A673 (cell line): ENCODE results near the gene ANAPC2. TPM values are rescaled to one million over a fixed set of nuclear protein-coding genes. Genes with fewer than 3 reads are reported as not detected.

ENCODE experiments used
- BruUV-seq: library from RNA; stranded (reverse); fragments of 400-500 nt; replicated peaks from 2 replicates; lab custom pipeline; 2021; lab: Mats Ljungman, UMichigan
- CTCF ChIA-PET: fragments of 300-600 bp; sonication (Branson Sonifier 250); formaldehyde crosslinking; loops from one replicate; lab custom pipeline; 2022; ENCODE audit warnings: antibody characterized with exemption; lab: Charles Lee
- POLR2A ChIA-PET: fragments of 300-600 bp; sonication (Branson Sonifier 250); formaldehyde crosslinking; loops from one replicate; lab custom pipeline; 2022; ENCODE audit warnings: antibody characterized with exemption; ENCODE audit not compliant: low non-redundant PET; lab: Charles Lee
- DNase-seq: peaks from one replicate; pipeline ENCODE4 v3.0.0-alpha.2; 2015; ENCODE audit warnings: low spot score
- H3K27ac ChIP-seq: fragments of 200-600 bp; sonication (generic); 2 replicates; pipeline ENCODE4 v1.5.1; 2016; ENCODE audit warnings: mixed run types, low read depth, mild to moderate bottlenecking, mixed read lengths, antibody characterized with exemption, low read length; ENCODE audit not compliant: poor library complexity, severe bottlenecking
- H3K27me3 ChIP-seq: fragments of 200-600 bp; sonication (generic); replicated peaks from 2 replicates; pipeline ENCODE4 v1.6.1; 2017; ENCODE audit warnings: mixed run types, low read depth, mild to moderate bottlenecking, mixed read lengths, antibody characterized with exemption, low read length; ENCODE audit not compliant: insufficient read depth, poor library complexity
- H3K36me3 ChIP-seq: fragments of 200-600 bp; sonication (generic); 2 replicates; pipeline ENCODE4 v1.6.1; 2016; ENCODE audit warnings: mixed run types, mild to moderate bottlenecking, mixed read lengths, antibody characterized with exemption, low read length; ENCODE audit not compliant: insufficient read depth, poor library complexity, severe bottlenecking
- H3K4me1 ChIP-seq: fragments of 200-600 bp; sonication (generic); 2 replicates; pipeline ENCODE4 v1.6.1; 2017; ENCODE audit warnings: mixed run types, mild to moderate bottlenecking, mixed read lengths, antibody characterized with exemption, low read length; ENCODE audit not compliant: insufficient read depth, poor library complexity, severe bottlenecking
- H3K4me3 ChIP-seq: fragments of 200-600 bp; sonication (generic); 2 replicates; pipeline ENCODE4 v1.5.1; 2016; ENCODE audit warnings: low read depth, mixed run types, mild to moderate bottlenecking, mixed read lengths, low read length; ENCODE audit not compliant: poor library complexity, severe bottlenecking
- H3K9me3 ChIP-seq: fragments of 200-600 bp; sonication (generic); 2 replicates; pipeline ENCODE4 v1.6.1; 2016; ENCODE audit warnings: mixed run types, low read depth, mild to moderate bottlenecking, mixed read lengths, antibody characterized with exemption, low read length; ENCODE audit not compliant: poor library complexity, severe bottlenecking
- EZH2 ChIP-seq: fragments of 200-600 bp; sonication (generic); IDR thresholded peaks from 2 replicates; pipeline ENCODE4 v1.6.1; 2017; ENCODE audit warnings: borderline replicate concordance, low read depth, mild to moderate bottlenecking, mixed read lengths, antibody characterized with exemption, low read length; ENCODE audit not compliant: poor library complexity, severe bottlenecking
- intact Hi-C: fragments of 100-400 bp; cut with micrococcal nuclease; formaldehyde crosslinking; loops from one replicate; pipeline ENCODE4 v1.10.0; 2022; ENCODE audit not compliant: unreplicated experiment
- total RNA-seq: library from RNA; stranded (reverse); gene quantifications from 2 replicates; pipeline ENCODE4 v1.2.3, GENCODE V29; 2021
- TF ChIP-seq, protein P1 (sequence below): fragments of 300-800, 200-600 bp; sonication (generic); conservative IDR thresholded peaks from 2 replicates; pipeline ENCODE4 v1.5.1; 2017; ENCODE audit warnings: low read depth, mild to moderate bottlenecking, antibody characterized with exemption, low read length, moderate library complexity, mixed read lengths

The ANAPC2 gene
- total RNA-seq, 1 experiment from 2014 or later = 49.6 TPM

GRCh38 chr9:137194388-137194787 lies 6.0 kb upstream of the ANAPC2 start:
- no peak for DNase-seq
- H3K9me3 ChIP-seq = no peaks in the 10 kb centered on the region
- TF ChIP-seq, protein P1, sequence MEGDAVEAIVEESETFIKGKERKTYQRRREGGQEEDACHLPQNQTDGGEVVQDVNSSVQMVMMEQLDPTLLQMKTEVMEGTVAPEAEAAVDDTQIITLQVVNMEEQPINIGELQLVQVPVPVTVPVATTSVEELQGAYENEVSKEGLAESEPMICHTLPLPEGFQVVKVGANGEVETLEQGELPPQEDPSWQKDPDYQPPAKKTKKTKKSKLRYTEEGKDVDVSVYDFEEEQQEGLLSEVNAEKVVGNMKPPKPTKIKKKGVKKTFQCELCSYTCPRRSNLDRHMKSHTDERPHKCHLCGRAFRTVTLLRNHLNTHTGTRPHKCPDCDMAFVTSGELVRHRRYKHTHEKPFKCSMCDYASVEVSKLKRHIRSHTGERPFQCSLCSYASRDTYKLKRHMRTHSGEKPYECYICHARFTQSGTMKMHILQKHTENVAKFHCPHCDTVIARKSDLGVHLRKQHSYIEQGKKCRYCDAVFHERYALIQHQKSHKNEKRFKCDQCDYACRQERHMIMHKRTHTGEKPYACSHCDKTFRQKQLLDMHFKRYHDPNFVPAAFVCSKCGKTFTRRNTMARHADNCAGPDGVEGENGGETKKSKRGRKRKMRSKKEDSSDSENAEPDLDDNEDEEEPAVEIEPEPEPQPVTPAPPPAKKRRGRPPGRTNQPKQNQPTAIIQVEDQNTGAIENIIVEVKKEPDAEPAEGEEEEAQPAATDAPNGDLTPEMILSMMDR = no peak
- no peak for TF ChIP-seq EZH2
- intact Hi-C loops = no loop called here
- POLR2A ChIA-PET = interaction anchor here (0.6 kb wide), 1 partner anchor 9 kb away, joined by 3 read pairs; no protein-coding TSS in a partner anchor
- peaks cover 12% of the 10 kb centered on the region for H3K4me1 ChIP-seq
- peaks cover 2% of the 10 kb centered on the region for H3K36me3 ChIP-seq
- CTCF ChIA-PET = interaction anchor here (0.7 kb wide), 1 partner anchor 42 kb away, joined by 3 read pairs; no protein-coding TSS in a partner anchor
- no TSS peak for BruUV-seq
- no peak overlapping the region for H3K4me3 ChIP-seq
- H3K27ac ChIP-seq = no peak overlapping the region
- H3K27me3 ChIP-seq = no peaks in the 10 kb centered on the region

GRCh38 chr9:137193771-137194170 lies 5.4 kb upstream of the ANAPC2 start:
- CTCF ChIA-PET = no interaction called here
- H3K9me3 ChIP-seq = no peaks in the 10 kb centered on the region
- DNase-seq = no peak
- H3K4me1 ChIP-seq = peaks cover 6% of the 10 kb centered on the region
- TF ChIP-seq, protein P1 = no peak
- TF ChIP-seq EZH2 = no peak
- H3K27me3 ChIP-seq = no peaks in the 10 kb centered on the region
- no peak overlapping the region for H3K4me3 ChIP-seq
- BruUV-seq = no TSS peak
- peaks cover 2% of the 10 kb centered on the region for H3K36me3 ChIP-seq
- no peak overlapping the region for H3K27ac ChIP-seq
- intact Hi-C loops = no loop called here
- POLR2A ChIA-PET = no interaction called here

GRCh38 chr9:137192859-137193258 lies 4.5 kb upstream of the ANAPC2 start:
- DNase-seq = no peak
- TF ChIP-seq, protein P1 = no peak
- no peak for TF ChIP-seq EZH2
- Histone ChIP-seq H3K4me1 (peaks cover 4% of the 10 kb centered on the region), H3K4me3 (no peak overlapping the region), H3K27me3 (no peaks in the 10 kb centered on the region), H3K27ac (no peak overlapping the region), H3K9me3 (no peaks in the 10 kb centered on the region), H3K36me3 (peaks cover 2% of the 10 kb centered on the region)
- intact Hi-C loops = no loop called here
- BruUV-seq = no TSS peak
- POLR2A ChIA-PET = no interaction called here
- CTCF ChIA-PET = no interaction called here
